ENCODE measurements around the gene TFDP1.

DNA sequence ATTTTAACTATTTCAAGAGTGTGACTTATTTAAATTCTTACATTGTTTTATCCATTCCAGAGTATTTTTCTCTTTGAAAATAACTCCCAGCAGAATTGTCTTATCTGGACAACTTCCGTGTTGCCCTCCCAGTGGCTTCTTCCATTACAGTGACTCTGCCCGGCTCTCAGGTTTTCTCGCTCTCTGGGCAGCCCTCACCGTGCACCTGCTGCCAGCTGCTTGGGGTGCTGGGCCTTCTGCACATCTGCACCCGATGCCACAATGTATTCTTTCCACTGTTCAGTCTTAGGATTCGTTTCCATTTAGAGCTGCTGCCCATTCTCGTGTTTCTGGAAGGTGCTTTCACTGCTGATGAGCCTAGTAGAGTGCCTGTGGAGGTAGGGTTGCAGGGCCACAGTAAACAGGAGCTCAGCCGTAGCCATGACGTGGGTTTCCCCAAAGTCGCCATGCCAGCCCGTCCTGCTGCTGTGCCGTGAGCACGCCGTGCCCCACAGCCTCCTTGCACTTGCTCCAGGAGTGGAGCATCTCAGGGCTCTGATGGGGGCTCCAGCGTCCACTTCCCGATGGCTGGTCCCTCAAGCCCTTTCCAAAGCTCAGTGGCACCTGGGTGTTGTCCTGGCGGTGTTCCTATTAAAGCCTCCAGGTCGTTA is 48.0 kb upstream of the TFDP1 start:
- TF ChIP-seq, protein P1, sequence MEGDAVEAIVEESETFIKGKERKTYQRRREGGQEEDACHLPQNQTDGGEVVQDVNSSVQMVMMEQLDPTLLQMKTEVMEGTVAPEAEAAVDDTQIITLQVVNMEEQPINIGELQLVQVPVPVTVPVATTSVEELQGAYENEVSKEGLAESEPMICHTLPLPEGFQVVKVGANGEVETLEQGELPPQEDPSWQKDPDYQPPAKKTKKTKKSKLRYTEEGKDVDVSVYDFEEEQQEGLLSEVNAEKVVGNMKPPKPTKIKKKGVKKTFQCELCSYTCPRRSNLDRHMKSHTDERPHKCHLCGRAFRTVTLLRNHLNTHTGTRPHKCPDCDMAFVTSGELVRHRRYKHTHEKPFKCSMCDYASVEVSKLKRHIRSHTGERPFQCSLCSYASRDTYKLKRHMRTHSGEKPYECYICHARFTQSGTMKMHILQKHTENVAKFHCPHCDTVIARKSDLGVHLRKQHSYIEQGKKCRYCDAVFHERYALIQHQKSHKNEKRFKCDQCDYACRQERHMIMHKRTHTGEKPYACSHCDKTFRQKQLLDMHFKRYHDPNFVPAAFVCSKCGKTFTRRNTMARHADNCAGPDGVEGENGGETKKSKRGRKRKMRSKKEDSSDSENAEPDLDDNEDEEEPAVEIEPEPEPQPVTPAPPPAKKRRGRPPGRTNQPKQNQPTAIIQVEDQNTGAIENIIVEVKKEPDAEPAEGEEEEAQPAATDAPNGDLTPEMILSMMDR (IDR thresholded peaks at IDR 0.05; ENCODE audit: borderline replicate concordance, extremely low read depth, low read length, poor library complexity, severe bottlenecking): no peak
- no peak for TF ChIP-seq EZH2 (IDR thresholded peaks at IDR 0.05; ENCODE audit: borderline replicate concordance, low read depth, low read length, severe bottlenecking)
